Adipose tissue (tissue), 3 donors: ENCODE results near the gene TTC7B. TPM values are rescaled to one million over a fixed set of nuclear protein-coding genes. Genes with fewer than 3 reads are reported as not detected.
"Not testable (repeated sequence)": the region's sequence is repeated elsewhere in the genome, so short reads cannot be mapped to it uniquely, and the experiment has no call there.

Experiments
- H3K27ac ChIP-seq: one replicate; pipeline ENCODE4 v1.5.1; 2013; ENCODE audit warnings: low read depth, low read length
- WGBS, 3 donors: extraction: QIAGEN DNeasy Blood & Tissue Kit; methylation state at CpG; one replicate each; pipeline ENCODE4 v1.1.7; 2013; 5-methylcytosine and 5-hydroxymethylcytosine counted together
- polyA plus RNA-seq, 3 donors: library from polyadenylated mRNA; stranded (reverse); fragments of 200-250 nt; gene quantifications; one replicate each; pipeline ENCODE4 v1.2.3, GENCODE V29; 2013
- donor health status: healthy with polysubstance abuse.
- donor health status: Bipolar disorder and iron deficiency.
- donor health status: healthy.

Gene TTC7B
- polyA plus RNA-seq, 3 donors, result 14.1 to 35.1 (median 19.7) TPM

GRCh38 chr14:90532826-90533525 lies 283.3 kb downstream of the TTC7B start:
- WGBS, 3 donors, result 87 to 91% (median 89%) methylated on average over 14 of the region's 14 CpGs
- no peak overlapping the region for H3K27ac ChIP-seq

DNA sequence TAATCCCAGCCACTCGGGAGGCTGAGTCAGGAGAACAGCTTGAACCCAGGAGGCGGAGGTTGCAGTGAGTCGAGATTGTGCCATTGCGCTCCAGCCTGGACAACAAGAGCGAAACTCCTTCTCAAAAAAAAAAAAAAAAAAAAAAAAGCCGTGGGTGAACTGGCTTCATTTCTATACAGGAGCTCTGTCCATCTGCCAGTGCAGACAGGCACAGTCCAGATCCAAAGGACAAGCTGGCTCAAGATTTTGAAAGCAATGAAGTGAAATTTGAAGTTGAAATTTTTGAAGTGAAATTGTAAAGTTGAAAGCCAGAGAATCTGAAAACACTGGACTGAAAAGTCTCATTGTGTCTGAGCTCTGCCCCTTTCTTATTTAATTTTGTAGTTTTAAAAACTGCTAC lies 284.7 kb downstream of the TTC7B start:
- WGBS, 3 donors, result 91 to 94% (median 94%) methylated on average over 6 of the region's 6 CpGs
- H3K27ac ChIP-seq, result no peak overlapping the region

DNA sequence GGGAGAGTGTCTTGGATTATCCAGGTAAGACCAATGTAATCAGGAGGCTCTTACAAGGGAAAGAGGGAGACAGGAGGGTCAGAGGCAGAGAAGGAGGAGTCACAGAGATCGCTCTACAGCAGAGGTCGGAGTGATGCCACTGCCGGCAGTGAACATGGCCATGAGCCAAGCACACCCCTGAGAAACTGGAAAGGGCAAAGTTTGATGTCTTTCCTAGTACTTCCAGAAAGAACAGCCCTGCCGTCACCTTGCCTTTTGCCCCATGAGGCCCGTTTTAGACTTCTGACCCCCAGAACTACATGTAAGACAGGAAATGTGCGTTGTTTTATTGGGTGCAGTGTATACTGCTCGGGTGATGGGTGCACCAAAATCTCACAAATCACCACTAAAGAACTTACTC lies 285.7 kb downstream of the TTC7B start:
- H3K27ac ChIP-seq, result no peak overlapping the region
- WGBS, 3 donors, result 80 to 88% (median 80%) methylated on average over 7 of the region's 7 CpGs

GRCh38 chr14:90527978-90528377 lies 288.3 kb downstream of the TTC7B start:
- 93 to 96% (median 96%) methylated on average over 6 of the region's 6 CpGs for WGBS, 3 donors
- no peak overlapping the region for H3K27ac ChIP-seq

DNA sequence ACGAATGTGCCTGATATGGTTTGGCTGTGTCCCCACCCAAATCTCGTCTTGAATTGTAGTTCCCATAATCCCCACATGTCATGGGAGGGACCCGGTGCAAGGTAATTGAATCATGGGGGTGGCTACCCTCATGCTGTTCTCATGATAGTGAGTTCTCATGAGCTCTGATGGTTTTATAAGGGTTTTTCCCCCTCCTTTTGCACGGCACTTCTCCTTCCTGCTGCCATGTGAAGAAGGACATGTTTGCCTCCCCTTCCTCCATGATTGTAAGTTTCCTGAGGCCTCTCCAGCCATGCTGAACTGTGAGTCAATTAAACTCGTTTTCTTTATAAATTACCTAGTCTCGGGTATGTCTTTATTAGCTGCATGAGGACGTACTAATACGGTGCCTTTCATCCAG lies 289.7 kb downstream of the TTC7B start:
- H3K27ac ChIP-seq, result not testable (repeated sequence)
- WGBS, 3 donors, result 84 to 94% (median 85%) methylated on average over 8 of the region's 8 CpGs

DNA sequence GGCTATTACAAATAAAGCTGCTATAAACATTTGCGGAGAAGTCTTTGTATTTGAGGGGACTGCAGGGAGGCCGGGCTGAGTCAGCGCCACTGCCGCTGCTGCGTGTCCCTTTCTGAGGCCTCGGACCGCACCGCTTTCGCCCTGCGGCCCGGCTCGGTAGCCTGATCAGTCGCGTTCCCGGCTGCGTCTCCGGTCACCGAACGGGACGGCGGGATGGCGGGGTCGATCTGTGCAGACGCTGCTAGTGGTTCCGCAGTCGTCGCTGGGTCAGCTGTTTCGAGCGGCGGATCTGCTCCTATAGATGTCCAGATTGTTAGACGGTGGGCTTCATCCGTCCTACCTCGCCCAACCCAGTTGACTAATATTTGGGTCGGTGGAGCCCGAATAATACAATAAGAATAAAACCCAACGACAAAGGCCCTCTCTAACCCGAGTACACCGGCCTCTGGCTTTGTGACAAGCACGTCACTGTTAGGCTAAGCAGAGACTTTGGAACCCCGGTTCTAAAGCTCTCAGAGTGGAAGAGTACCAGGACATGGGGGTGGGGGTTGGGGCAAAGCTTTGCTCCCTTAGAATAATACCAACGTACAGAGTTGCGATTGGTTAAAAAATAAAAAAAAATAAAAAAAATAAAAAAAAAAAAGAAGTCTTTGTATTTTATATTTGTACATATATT lies 290.7 kb downstream of the TTC7B start:
- WGBS, 3 donors, result 64 to 74% (median 72%) methylated on average over 27 to 29 of the region's 42 CpGs
- H3K27ac ChIP-seq, result not testable (repeated sequence)

DNA sequence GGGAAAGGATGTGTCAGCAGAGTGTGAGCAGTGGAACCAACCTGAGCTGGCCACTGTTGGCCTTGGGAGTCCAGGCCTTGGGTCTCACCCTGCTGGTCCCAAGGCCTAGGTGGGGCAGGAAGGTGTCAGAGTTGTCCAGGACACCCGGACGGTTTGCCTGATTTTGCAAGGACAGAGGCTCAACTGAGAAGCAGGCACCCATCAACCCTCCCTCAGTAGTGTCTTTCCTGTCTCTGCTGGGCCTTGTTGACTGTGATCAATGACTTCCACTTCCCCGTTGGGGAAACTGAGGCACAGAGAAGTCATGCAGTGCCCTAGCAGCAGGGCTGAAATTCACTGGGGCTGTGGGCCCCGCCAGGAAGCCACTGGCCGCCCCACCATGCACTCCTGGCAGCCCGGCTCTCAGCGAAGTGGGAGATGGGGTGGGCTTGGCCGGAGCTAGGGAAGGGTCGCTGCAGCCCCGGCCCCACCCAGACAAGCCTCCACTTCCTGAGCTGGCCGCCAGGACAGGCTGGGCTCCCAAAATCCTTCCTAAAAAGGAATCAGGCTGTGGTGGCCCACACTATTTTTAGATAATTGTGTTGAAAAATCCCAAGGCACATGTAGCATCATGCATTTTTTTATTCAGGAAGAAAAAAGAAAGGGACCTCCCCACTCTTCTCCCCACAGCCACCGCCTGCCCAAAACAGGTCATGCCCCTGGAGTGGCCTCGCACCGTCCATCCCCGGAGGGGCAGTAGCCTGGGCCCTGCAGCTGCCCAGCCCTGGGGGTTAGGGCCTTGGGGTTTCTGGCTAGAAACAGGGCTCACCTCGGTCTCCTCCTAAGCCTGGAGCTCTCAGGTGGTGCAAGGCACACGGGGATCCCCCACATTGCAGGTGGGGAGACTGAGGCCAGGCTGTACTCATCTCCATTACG lies 292.0 kb downstream of the TTC7B start:
- WGBS, 3 donors, result 67 to 85% (median 76%) methylated on average over 18 of the region's 18 CpGs
- H3K27ac ChIP-seq, result no peak overlapping the region

- WGBS, 3 donors, result 89 to 91% (median 90%) methylated on average over 7 to 8 of the region's 8 CpGs
- no peak overlapping the region for H3K27ac ChIP-seq
These were observed 292.7 kb downstream of the TTC7B start for GRCh38 chr14:90523544-90523943.

DNA sequence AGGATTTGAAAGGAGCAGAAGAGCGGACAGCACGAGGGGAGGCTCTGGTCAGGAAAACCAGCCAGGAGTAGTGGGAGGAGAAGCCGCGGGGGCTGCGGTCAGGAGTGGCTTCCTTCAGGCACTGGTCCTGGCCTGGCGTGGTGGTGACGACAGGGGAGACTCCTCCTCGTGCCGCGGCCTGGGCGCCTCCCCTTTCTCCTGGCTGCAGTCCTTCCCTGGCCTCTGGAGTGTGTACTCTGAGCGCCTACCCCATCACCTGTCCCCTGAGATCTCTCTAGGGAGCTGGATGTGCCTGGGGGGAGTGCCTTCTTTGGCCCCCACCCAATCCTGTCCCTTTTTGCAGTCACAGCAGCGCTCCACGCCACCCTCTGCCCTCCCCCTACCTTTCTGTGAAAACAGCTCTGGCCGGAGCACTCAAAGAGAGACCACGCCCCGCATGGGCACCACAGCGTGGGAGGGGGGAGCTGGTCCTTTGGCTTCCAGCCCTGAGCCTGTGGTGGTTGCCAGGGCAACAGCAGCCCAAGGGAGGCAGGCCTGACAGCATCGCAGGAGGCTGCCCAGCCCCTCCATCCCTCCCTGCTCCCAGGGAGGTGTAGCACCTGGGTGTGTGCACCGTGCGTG lies 293.5 kb downstream of the TTC7B start:
- H3K27ac ChIP-seq, result no peak overlapping the region
- 25 to 61% (median 33%) methylated on average over 20 to 21 of the region's 21 CpGs for WGBS, 3 donors

GRCh38 chr14:90521930-90522483 lies 294.2 kb downstream of the TTC7B start:
- no peak overlapping the region for H3K27ac ChIP-seq
- 81 to 90% (median 87%) methylated on average over 18 of the region's 18 CpGs for WGBS, 3 donors

DNA sequence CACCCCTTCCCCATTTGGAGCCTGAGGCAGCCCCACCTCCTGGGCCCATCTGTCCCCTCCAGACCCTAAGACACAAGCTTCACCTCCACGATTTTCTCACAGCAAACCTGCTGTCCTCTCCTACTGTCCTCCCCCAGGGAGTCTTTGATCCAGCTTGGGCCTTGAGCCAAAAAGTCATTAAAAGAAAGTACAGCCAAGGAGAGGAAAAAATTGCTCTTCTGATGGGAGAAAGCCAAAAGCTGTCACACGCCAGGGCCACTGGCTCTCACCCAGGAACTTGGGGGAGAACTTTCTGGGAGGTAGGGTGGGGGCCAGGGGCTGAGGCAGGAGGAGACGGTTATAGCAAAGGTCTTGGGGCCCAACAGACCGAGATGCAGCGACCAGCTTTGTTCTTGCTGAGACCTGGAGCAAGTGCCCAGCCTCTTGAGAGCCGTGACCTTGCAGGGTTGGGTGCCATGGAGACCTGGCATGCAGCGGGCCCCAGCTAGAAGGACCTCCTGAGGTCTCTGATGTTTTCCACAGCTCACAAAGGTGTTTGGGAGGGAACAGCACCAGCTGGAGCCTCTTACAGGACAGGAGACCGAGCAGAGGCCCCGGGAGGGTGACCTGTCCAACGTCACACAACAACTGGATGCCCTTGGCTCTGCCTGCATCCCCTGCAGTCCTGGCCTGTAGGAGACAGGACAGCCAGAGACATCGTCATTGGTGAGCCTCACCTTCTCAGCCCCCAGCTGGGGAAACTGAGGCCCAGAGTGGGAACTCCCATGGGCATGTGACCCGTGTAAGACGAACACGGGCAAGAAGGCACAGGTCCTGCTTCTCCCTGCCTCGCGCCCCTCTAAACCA lies 294.9 kb downstream of the TTC7B start:
- WGBS, 3 donors, result 48 to 70% (median 65%) methylated on average over 16 of the region's 16 CpGs
- H3K27ac ChIP-seq, result no peak overlapping the region

- WGBS, 3 donors, result 65 to 93% (median 82%) methylated on average over 5 of the region's 5 CpGs
- no peak overlapping the region for H3K27ac ChIP-seq
These were observed 295.9 kb downstream of the TTC7B start for GRCh38 chr14:90520326-90520725.

DNA sequence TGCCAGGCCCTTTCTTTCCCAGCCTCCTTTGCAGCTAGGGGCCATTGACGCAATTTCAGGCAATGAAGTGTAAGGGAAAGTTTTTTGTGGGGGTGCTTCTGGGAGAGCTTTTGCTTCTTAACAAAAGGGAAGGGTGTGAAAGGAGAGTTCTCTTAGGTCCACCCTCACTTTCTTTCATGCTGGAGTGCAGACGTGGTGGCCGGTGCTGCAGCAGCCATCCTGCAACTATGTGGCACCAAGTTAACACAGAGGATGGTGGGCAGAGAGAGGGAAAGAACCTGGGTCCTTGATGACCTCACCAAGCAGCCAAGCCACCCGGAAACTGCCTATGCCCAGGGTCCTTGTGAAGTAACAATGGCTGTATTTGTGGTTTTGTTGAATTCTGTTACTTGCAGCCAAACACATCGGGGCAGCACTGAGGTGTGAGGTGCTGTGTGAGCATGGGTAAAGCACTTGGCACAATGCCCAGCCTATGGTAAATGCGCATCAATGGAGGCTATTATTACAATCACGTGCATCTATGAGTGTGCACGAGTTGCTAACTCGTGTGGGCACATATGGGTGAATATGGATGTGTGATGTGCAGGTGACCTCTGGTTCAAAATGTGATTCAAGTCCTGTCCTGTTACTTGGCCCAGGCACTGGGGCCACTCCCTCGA lies 296.8 kb downstream of the TTC7B start:
- no peak overlapping the region for H3K27ac ChIP-seq
- WGBS, 3 donors, result 91 to 94% (median 93%) methylated on average over 10 of the region's 10 CpGs

- 64 to 80% (median 71%) methylated on average over 5 of the region's 5 CpGs for WGBS, 3 donors
- H3K27ac ChIP-seq, result no peak overlapping the region
These were observed 297.3 kb downstream of the TTC7B start for GRCh38 chr14:90518941-90519256.

GRCh38 chr14:90518069-90518940 lies 297.9 kb downstream of the TTC7B start:
- 54 to 71% (median 64%) methylated on average over 25 of the region's 25 CpGs for whole genome bisulfite sequencing, 3 donors
- H3K27ac ChIP-seq, result no peak overlapping the region

DNA sequence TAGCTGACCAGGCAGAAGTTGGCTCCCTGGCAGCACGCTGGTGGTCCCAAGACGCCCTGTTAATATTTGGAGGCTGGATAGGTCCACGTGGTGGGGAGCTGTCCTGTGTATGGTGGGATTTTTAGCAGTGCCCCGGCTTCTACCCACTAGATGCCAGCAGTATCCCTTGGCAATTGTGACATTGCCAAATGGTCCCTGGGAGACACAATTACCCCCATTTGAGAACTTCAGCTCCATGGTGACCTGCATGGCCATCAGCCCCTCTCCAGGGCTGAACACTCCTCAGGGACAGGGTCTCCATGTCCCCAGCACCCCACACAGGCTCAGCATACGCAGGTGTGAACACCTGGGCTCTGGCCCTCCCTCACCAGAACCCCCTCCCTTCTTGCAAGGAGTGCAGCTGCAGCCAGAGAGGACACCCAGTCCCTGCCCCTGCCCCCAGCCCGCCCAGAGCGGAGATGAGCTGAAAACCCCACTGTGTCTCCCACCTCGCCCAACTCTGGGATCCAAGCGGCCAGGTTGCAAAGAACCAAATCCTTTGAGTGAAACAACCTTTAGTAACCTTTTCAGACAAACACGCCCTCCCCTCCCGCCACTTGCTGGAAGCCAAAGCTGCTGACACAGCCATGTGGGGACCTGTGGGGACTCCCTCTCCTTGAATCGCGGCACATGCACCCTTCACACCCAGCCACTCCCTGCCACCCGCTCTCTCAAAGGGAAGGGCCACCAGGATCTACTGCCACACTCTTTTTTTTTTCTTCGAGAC lies 299.0 kb downstream of the TTC7B start:
- WGBS, 3 donors, result 70 to 86% (median 76%) methylated on average over 15 of the region's 15 CpGs
- H3K27ac ChIP-seq, result no peak overlapping the region
